Stimulated activated CD8-positive, alpha-beta memory T cell treated with anti-CD3 and anti-CD28 coated beads, Interleukin-12 subunit alpha, Interleukin-12 subunit beta, amount 100 ng/mL, for 4 hours (primary cell): Measurements from ENCODE around the gene RPL13.

Source experiments
- DNase-seq: peaks from one replicate; pipeline ENCODE4 v3.0.0-alpha.2; 2020; ENCODE audit warnings: low read depth

Gene RPL13

GRCh38 chr16:89599451-89599858, 39.0 kb downstream of the RPL13 start:
- DNase-seq: no peak

- DNase-seq: no peak
Observed at GRCh38 chr16:89599902-89600301, 39.4 kb downstream of the RPL13 start.

- no peak for DNase-seq
Observed at GRCh38 chr16:89600427-89600826, 39.9 kb downstream of the RPL13 start.

- DNase-seq: no peak
Observed at GRCh38 chr16:89600956-89601355, 40.5 kb downstream of the RPL13 start.

GRCh38 chr16:89601906-89602272, 41.4 kb downstream of the RPL13 start:
- no peak for DNase-seq

GRCh38 chr16:89602273-89602951, 41.9 kb downstream of the RPL13 start:
- peak; percentile 68 for DNase-seq

GRCh38 chr16:89602952-89603590, 42.6 kb downstream of the RPL13 start:
- DNase-seq: no peak

GRCh38 chr16:89604764-89605163, 44.3 kb downstream of the RPL13 start:
- DNase-seq: no peak

GRCh38 chr16:89605186-89605970, 44.9 kb downstream of the RPL13 start:
- no peak for DNase-seq

GRCh38 chr16:89606006-89606405, 45.5 kb downstream of the RPL13 start:
- no peak for DNase-seq

- DNase-seq: no peak
Observed at GRCh38 chr16:89607453-89607852, 47.0 kb downstream of the RPL13 start.

GRCh38 chr16:89607937-89608740, 47.7 kb downstream of the RPL13 start:
- no peak for DNase-seq

GRCh38 chr16:89610108-89610453, 49.6 kb downstream of the RPL13 start:
- DNase-seq: no peak

GRCh38 chr16:89612415-89613166, 52.1 kb downstream of the RPL13 start:
- DNase-seq: no peak

- DNase-seq: no peak
Observed at GRCh38 chr16:89613231-89613953, 52.9 kb downstream of the RPL13 start, which contains the start of gene DPEP1. Gene DPEP1, plus strand, starts transcription at chr16:89613642. Its CDS starts 16,769 bp downstream, at chr16:89630411.

- no peak for DNase-seq
Observed at GRCh38 chr16:89613954-89614459, 53.5 kb downstream of the RPL13 start.
